Measurements from ENCODE around the gene BNIP5.

The BNIP5 gene

GRCh38 chr6:36296240-36296639 is 40.4 kb downstream of the BNIP5 start:
- H3K27me3 Mint-ChIP-seq (ENCODE audit: low read depth), result peaks cover 37% of the 10 kb centered on the region
- no peak overlapping the region for H3K27ac Mint-ChIP-seq
- H3K36me3 Mint-ChIP-seq (ENCODE audit: low read depth), result no peaks in the 10 kb centered on the region
- H3K9me3 Mint-ChIP-seq, result no peaks in the 10 kb centered on the region
- no peak overlapping the region for H3K4me3 Mint-ChIP-seq
- no peaks in the 10 kb centered on the region for H3K4me1 Mint-ChIP-seq (ENCODE audit: low read depth)

- Mint-ChIP-seq H3K4me1 (ENCODE audit: low read depth) (peaks cover 7% of the 10 kb centered on the region), H3K27ac (no peak overlapping the region), H3K4me3 (no peak overlapping the region)
Measured at GRCh38 chr6:36292170-36292569, 44.5 kb downstream of the BNIP5 start.

GRCh38 chr6:36290668-36291620 is 45.7 kb downstream of the BNIP5 start:
- Mint-ChIP-seq H3K9me3 (no peaks in the 10 kb centered on the region), H3K27me3 (ENCODE audit: low read depth) (peaks cover 19% of the 10 kb centered on the region), H3K4me3 (no peak overlapping the region), H3K4me1 (ENCODE audit: low read depth) (peaks cover 7% of the 10 kb centered on the region), H3K36me3 (ENCODE audit: low read depth) (no peaks in the 10 kb centered on the region), H3K27ac (no peak overlapping the region)

More at GRCh38 chr6:36292170-36292569, 44.5 kb downstream of the BNIP5 start:
- Mint-ChIP-seq H3K36me3 (ENCODE audit: low read depth) (no peaks in the 10 kb centered on the region), H3K27me3 (ENCODE audit: low read depth) (peaks cover 18% of the 10 kb centered on the region), H3K9me3 (no peaks in the 10 kb centered on the region)

GRCh38 chr6:36289281-36289878 is 47.3 kb downstream of the BNIP5 start:
- Mint-ChIP-seq H3K27ac (no peak overlapping the region), H3K4me3 (no peak overlapping the region), H3K4me1 (ENCODE audit: low read depth) (peaks cover 7% of the 10 kb centered on the region)

GRCh38 chr6:36286858-36287257 is 49.8 kb downstream of the BNIP5 start:
- Mint-ChIP-seq H3K4me3 (no peak overlapping the region), H3K4me1 (ENCODE audit: low read depth) (peaks cover 7% of the 10 kb centered on the region), H3K27ac (no peak overlapping the region)

More at GRCh38 chr6:36289281-36289878, 47.3 kb downstream of the BNIP5 start:
- Mint-ChIP-seq H3K36me3 (ENCODE audit: low read depth) (no peaks in the 10 kb centered on the region), H3K9me3 (no peaks in the 10 kb centered on the region), H3K27me3 (ENCODE audit: low read depth) (peaks cover 21% of the 10 kb centered on the region)

GRCh38 chr6:36285797-36286196 is 50.9 kb downstream of the BNIP5 start:
- no peak overlapping the region for H3K27ac Mint-ChIP-seq
- H3K4me3 Mint-ChIP-seq, result no peak overlapping the region
- H3K36me3 Mint-ChIP-seq (ENCODE audit: low read depth), result no peaks in the 10 kb centered on the region
- no peaks in the 10 kb centered on the region for H3K9me3 Mint-ChIP-seq
- H3K27me3 Mint-ChIP-seq (ENCODE audit: low read depth), result peaks cover 50% of the 10 kb centered on the region
- H3K4me1 Mint-ChIP-seq (ENCODE audit: low read depth), result peaks cover 7% of the 10 kb centered on the region

More at GRCh38 chr6:36286858-36287257, 49.8 kb downstream of the BNIP5 start:
- Mint-ChIP-seq H3K9me3 (no peaks in the 10 kb centered on the region), H3K27me3 (ENCODE audit: low read depth) (peaks cover 42% of the 10 kb centered on the region), H3K36me3 (ENCODE audit: low read depth) (no peaks in the 10 kb centered on the region)

GRCh38 chr6:36285187-36285671 is 51.5 kb downstream of the BNIP5 start:
- H3K9me3 Mint-ChIP-seq, result no peaks in the 10 kb centered on the region
- H3K36me3 Mint-ChIP-seq (ENCODE audit: low read depth), result no peaks in the 10 kb centered on the region
- H3K27ac Mint-ChIP-seq, result no peak overlapping the region
- peaks cover 55% of the 10 kb centered on the region for H3K27me3 Mint-ChIP-seq (ENCODE audit: low read depth)
- H3K4me3 Mint-ChIP-seq, result no peak overlapping the region
- H3K4me1 Mint-ChIP-seq (ENCODE audit: low read depth), result peaks cover 7% of the 10 kb centered on the region

GRCh38 chr6:36284359-36284758 is 52.3 kb downstream of the BNIP5 start:
- Mint-ChIP-seq H3K27me3 (ENCODE audit: low read depth) (peaks cover 59% of the 10 kb centered on the region), H3K4me1 (ENCODE audit: low read depth) (peaks cover 7% of the 10 kb centered on the region), H3K27ac (no peak overlapping the region), H3K36me3 (ENCODE audit: low read depth) (no peaks in the 10 kb centered on the region), H3K9me3 (no peaks in the 10 kb centered on the region), H3K4me3 (no peak overlapping the region)

- Mint-ChIP-seq H3K36me3 (ENCODE audit: low read depth) (no peaks in the 10 kb centered on the region), H3K27ac (no peak overlapping the region), H3K4me1 (ENCODE audit: low read depth) (peaks cover 7% of the 10 kb centered on the region), H3K4me3 (no peak overlapping the region), H3K9me3 (no peaks in the 10 kb centered on the region), H3K27me3 (ENCODE audit: low read depth) (peaks cover 62% of the 10 kb centered on the region)
Measured at GRCh38 chr6:36283608-36284007, 53.1 kb downstream of the BNIP5 start.

- Mint-ChIP-seq H3K9me3 (no peaks in the 10 kb centered on the region), H3K27me3 (ENCODE audit: low read depth) (peaks cover 62% of the 10 kb centered on the region)
Measured at GRCh38 chr6:36280983-36281382, 55.7 kb downstream of the BNIP5 start.

GRCh38 chr6:36280467-36280866 is 56.2 kb downstream of the BNIP5 start:
- H3K27me3 Mint-ChIP-seq (ENCODE audit: low read depth), result peaks cover 60% of the 10 kb centered on the region
- H3K27ac Mint-ChIP-seq, result no peak overlapping the region
- no peaks in the 10 kb centered on the region for H3K36me3 Mint-ChIP-seq (ENCODE audit: low read depth)
- H3K4me1 Mint-ChIP-seq (ENCODE audit: low read depth), result no peaks in the 10 kb centered on the region
- no peak overlapping the region for H3K4me3 Mint-ChIP-seq
- H3K9me3 Mint-ChIP-seq, result no peaks in the 10 kb centered on the region

More at GRCh38 chr6:36280983-36281382, 55.7 kb downstream of the BNIP5 start:
- no peak overlapping the region for H3K4me3 Mint-ChIP-seq
- H3K36me3 Mint-ChIP-seq (ENCODE audit: low read depth), result no peaks in the 10 kb centered on the region
- no peak overlapping the region for H3K27ac Mint-ChIP-seq
- no peaks in the 10 kb centered on the region for H3K4me1 Mint-ChIP-seq (ENCODE audit: low read depth)

GRCh38 chr6:36277946-36278470 is 58.7 kb downstream of the BNIP5 start:
- H3K4me3 Mint-ChIP-seq, result no peak overlapping the region
- no peaks in the 10 kb centered on the region for H3K36me3 Mint-ChIP-seq (ENCODE audit: low read depth)
- no peak overlapping the region for H3K27ac Mint-ChIP-seq
- no peaks in the 10 kb centered on the region for H3K9me3 Mint-ChIP-seq
- no peaks in the 10 kb centered on the region for H3K4me1 Mint-ChIP-seq (ENCODE audit: low read depth)
- peaks cover 52% of the 10 kb centered on the region for H3K27me3 Mint-ChIP-seq (ENCODE audit: low read depth)

- Mint-ChIP-seq H3K27ac (no peak overlapping the region), H3K4me3 (no peak overlapping the region), H3K9me3 (no peaks in the 10 kb centered on the region), H3K27me3 (ENCODE audit: low read depth) (peaks cover 48% of the 10 kb centered on the region), H3K36me3 (ENCODE audit: low read depth) (no peaks in the 10 kb centered on the region), H3K4me1 (ENCODE audit: low read depth) (no peaks in the 10 kb centered on the region)
Measured at GRCh38 chr6:36276581-36277536, 59.8 kb downstream of the BNIP5 start.

All from T-helper 1 cell treated with Interleukin-12 subunit alpha and Interleukin-12 subunit beta and Interleukin-4 antibody, amounts not matched to agents 30 μg/mL and 1 μg/mL, for 36 hours (primary cell).